GM23338 (cell line): ENCODE data around the gene TSC2. TPM values are rescaled to one million over a fixed set of nuclear protein-coding genes. Genes with fewer than 3 reads are reported as not detected.

Source experiments
- ATAC-seq: fragments of 200-7000 bp; cut with Tn5 transposase; 3 replicates; pipeline ENCODE4 v1.9.1; 2020
- DNase-seq: peaks from one replicate; pipeline ENCODE4 v3.0.0-alpha.2; 2015; ENCODE audit warnings: low spot score
- H2AFZ ChIP-seq: fragments of 200-600 bp; sonication (generic); 2 replicates; pipeline ENCODE4 v1.8.0; 2016; ENCODE audit warnings: antibody characterized with exemption, mild to moderate bottlenecking, moderate library complexity
- H3F3A ChIP-seq: fragments of 200-600 bp; sonication (generic); replicated peaks from 2 replicates; pipeline ENCODE4 v1.8.0; 2017; ENCODE audit warnings: antibody characterized with exemption, mixed run types, low read depth
- H3K27ac ChIP-seq: fragments of 200-600 bp; sonication (generic); 2 replicates; pipeline ENCODE4 v1.6.1; 2016; ENCODE audit warnings: low read depth
- H3K27me3 ChIP-seq: fragments of 200-600 bp; sonication (generic); 2 replicates; pipeline ENCODE4 v1.8.0; 2016; ENCODE audit warnings: mild to moderate bottlenecking, mixed run types, moderate library complexity; ENCODE audit not compliant: insufficient read depth
- H3K36me3 ChIP-seq: fragments of 200-600 bp; sonication (generic); 2 replicates; pipeline ENCODE4 v1.8.0; 2016; ENCODE audit warnings: mild to moderate bottlenecking; ENCODE audit not compliant: insufficient read depth
- H3K4me1 ChIP-seq: fragments of 200-600 bp; sonication (generic); 2 replicates; pipeline ENCODE4 v1.8.0; 2016; ENCODE audit warnings: mild to moderate bottlenecking, moderate library complexity; ENCODE audit not compliant: insufficient read depth
- H3K4me2 ChIP-seq: fragments of 200-600 bp; sonication (generic); 2 replicates; pipeline ENCODE4 v1.7.1; 2017; ENCODE audit warnings: mixed run types
- H3K4me3 ChIP-seq: fragments of 200-600 bp; sonication (generic); 2 replicates; pipeline ENCODE4 v1.6.1; 2016; ENCODE audit warnings: mixed run types
- H3K79me2 ChIP-seq: fragments of 200-600 bp; sonication (generic); replicated peaks from 2 replicates; pipeline ENCODE4 v1.8.0; 2017; ENCODE audit warnings: mild to moderate bottlenecking; ENCODE audit not compliant: insufficient read depth
- H3K9me2 ChIP-seq: fragments of 200-600 bp; sonication (generic); 2 replicates; pipeline ENCODE4 v1.8.0; 2017; ENCODE audit not compliant: insufficient read depth
- H4K20me1 ChIP-seq: fragments of 200-600 bp; sonication (generic); replicated peaks from 2 replicates; pipeline ENCODE4 v1.8.0; 2017; ENCODE audit warnings: mild to moderate bottlenecking; ENCODE audit not compliant: insufficient read depth
- H3K27ac Mint-ChIP-seq: 2 replicates; pipeline ENCODE4 v1.8.0; 2020; ENCODE audit warnings: inconsistent platforms, mild to moderate bottlenecking, moderate library complexity, mixed read lengths
- H3K27me3 Mint-ChIP-seq: 3 replicates; pipeline ENCODE4 v1.8.0; 2022; ENCODE audit warnings: low read depth, mild to moderate bottlenecking, moderate library complexity, mixed read lengths, inconsistent platforms; ENCODE audit not compliant: insufficient read depth, poor library complexity
- H3K36me3 Mint-ChIP-seq: 3 replicates; pipeline ENCODE4 v1.8.0; 2021; ENCODE audit warnings: low read depth, mild to moderate bottlenecking, inconsistent platforms, moderate library complexity, mixed read lengths
- H3K4me1 Mint-ChIP-seq: 3 replicates; pipeline ENCODE4 v1.8.0; 2020; ENCODE audit warnings: mild to moderate bottlenecking, inconsistent platforms, mixed read lengths
- H3K4me3 Mint-ChIP-seq: 3 replicates; pipeline ENCODE4 v1.8.0; 2021; ENCODE audit warnings: moderate library complexity, mild to moderate bottlenecking, inconsistent platforms, mixed read lengths
- H3K9me3 Mint-ChIP-seq: 3 replicates; pipeline ENCODE4 v1.8.0; 2020; ENCODE audit warnings: moderate library complexity, mild to moderate bottlenecking, inconsistent platforms, mixed read lengths
- CREB1 ChIP-seq: fragments of 250-450 bp; sonication (Bioruptor Pico); IDR thresholded peaks from 2 replicates; pipeline ENCODE4 v1.5.0; 2020; ENCODE audit warnings: low read depth, mild to moderate bottlenecking, moderate library complexity
- EZH2 ChIP-seq: fragments of 200-600 bp; sonication (generic); IDR thresholded peaks from one replicate; pipeline ENCODE4 v1.8.0; 2017; ENCODE audit warnings: antibody characterized with exemption, mild to moderate bottlenecking, low read depth; ENCODE audit not compliant: unreplicated experiment
- EZH2phosphoT487 ChIP-seq: fragments of 200-600 bp; sonication (generic); IDR thresholded peaks from one replicate; pipeline ENCODE4 v1.8.1; 2018; ENCODE audit warnings: antibody characterized with exemption; ENCODE audit not compliant: unreplicated experiment
- JUNB ChIP-seq: IDR thresholded peaks from one replicate; pipeline ENCODE4 v1.6.1; 2016; ENCODE audit warnings: antibody characterized with exemption; ENCODE audit not compliant: unreplicated experiment
- NANOG ChIP-seq: IDR thresholded peaks from 2 replicates; pipeline ENCODE4 v1.6.1; 2016; ENCODE audit warnings: antibody characterized with exemption, borderline replicate concordance
- POLR2AphosphoS5 ChIP-seq: IDR thresholded peaks from 2 replicates; pipeline ENCODE4 v1.6.1; 2016; ENCODE audit warnings: antibody characterized with exemption, low read depth
- REST ChIP-seq: IDR thresholded peaks from one replicate; pipeline ENCODE4 v1.6.1; 2018; ENCODE audit warnings: antibody characterized with exemption; ENCODE audit not compliant: unreplicated experiment
- STAT1 ChIP-seq: IDR thresholded peaks from one replicate; pipeline ENCODE4 v1.6.1; 2016; ENCODE audit warnings: antibody characterized with exemption; ENCODE audit not compliant: unreplicated experiment
- ZNF114 ChIP-seq: fragments of 250-450 bp; sonication (Bioruptor Pico); IDR thresholded peaks from 2 replicates; pipeline ENCODE4 v1.5.0; 2020; ENCODE audit warnings: mild to moderate bottlenecking, moderate library complexity
- ZNF331 ChIP-seq: fragments of 250-450 bp; sonication (Bioruptor Pico); IDR thresholded peaks from 2 replicates; pipeline ENCODE4 v1.5.0; 2020; ENCODE audit warnings: low read depth, mild to moderate bottlenecking, moderate library complexity
- polyA plus RNA-seq: library from polyadenylated mRNA; unstranded; fragments of >200 nt; fragmentation: Nextera tagmentation; extraction: Ambion mirVana; gene quantifications from 2 replicates; pipeline ENCODE4 v1.2.1, GENCODE V29; 2016
- total RNA-seq: library from RNA; depleted of rRNA; stranded (reverse); fragments of >200 nt; shearing (Covaris generic); gene quantifications from 2 replicates; pipeline ENCODE4 v1.2.3, GENCODE V29; 2014
- TF ChIP-seq, protein P1 (sequence below), 2 experiments: fragments of 200-600 bp in 1 of 2; sonication (generic) in 1 of 2; conservative IDR thresholded peaks; 2 replicates each; pipeline versions ENCODE4 v1.5.1 to v1.6.1; 2016 to 2017; ENCODE audit warnings: antibody characterized with exemption in 2 of 2, low read depth in 2 of 2, mild to moderate bottlenecking in 2 of 2, moderate library complexity in 1 of 2
- TF ChIP-seq, protein P2 (sequence below): fragments of 250-450 bp; sonication (Bioruptor Pico); IDR thresholded peaks from 2 replicates; pipeline ENCODE4 v1.5.0; 2020; ENCODE audit warnings: mild to moderate bottlenecking, moderate library complexity

The TSC2 gene
- total and polyA plus RNA-seq, 2 experiments from 2014 or later = 40.5 to 93.0 TPM

DNA sequence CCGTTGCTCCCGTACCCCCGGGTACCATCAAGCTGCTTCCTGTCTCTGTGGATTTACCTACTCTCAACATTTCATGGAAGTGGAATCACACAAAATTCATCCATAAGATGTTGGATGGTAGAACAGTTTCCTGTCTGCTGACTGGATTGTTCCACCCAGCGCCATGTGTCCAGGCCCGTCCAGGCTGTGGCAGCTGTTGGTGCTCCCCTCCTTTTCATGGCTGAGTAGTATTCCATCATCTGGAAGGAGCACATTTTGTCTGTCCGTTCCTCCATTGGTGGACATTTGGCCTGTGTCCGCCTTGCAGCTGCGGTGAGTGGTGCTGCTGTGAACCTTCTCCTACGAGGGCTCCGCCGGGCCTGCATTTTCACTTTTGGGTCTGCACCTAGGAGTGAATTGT is 18.4 kb downstream of the TSC2 start:
- DNase-seq = no peak
- Histone ChIP-seq H3K4me2 (no peak overlapping the region), H2AFZ (no peak overlapping the region), H4K20me1 (no peaks in the 10 kb centered on the region), H3F3A (no peaks in the 10 kb centered on the region), H3K79me2 (no peaks in the 10 kb centered on the region), H3K36me3 (0 out of 2 replicates have a peak, but pooled peaks cover 8% of the 10 kb centered on the region), H3K4me1 (no peaks in the 10 kb centered on the region), H3K27me3 (no peaks in the 10 kb centered on the region), H3K9me2 (no peaks in the 10 kb centered on the region), H3K27ac (no peak overlapping the region), H3K4me3 (no peak overlapping the region)
- Mint-ChIP-seq H3K27ac (no peak overlapping the region), H3K27me3 (peaks cover 7% of the 10 kb centered on the region), H3K9me3 (no peaks in the 10 kb centered on the region), H3K36me3 (peaks cover 19% of the 10 kb centered on the region), H3K4me1 (no peaks in the 10 kb centered on the region), H3K4me3 (no peak overlapping the region)
- TF ChIP-seq JUNB = no peak
- TF ChIP-seq EZH2phosphoT487 = no peak
- TF ChIP-seq STAT1 = no peak
- TF ChIP-seq CREB1 (CRISPR knock-in tag) = no peak
- TF ChIP-seq ZNF114 (CRISPR knock-in tag) = no peak
- TF ChIP-seq POLR2AphosphoS5 = no peak
- no peak for TF ChIP-seq NANOG
- no peak for TF ChIP-seq ZNF331 (CRISPR knock-in tag)
- TF ChIP-seq, protein P1, sequence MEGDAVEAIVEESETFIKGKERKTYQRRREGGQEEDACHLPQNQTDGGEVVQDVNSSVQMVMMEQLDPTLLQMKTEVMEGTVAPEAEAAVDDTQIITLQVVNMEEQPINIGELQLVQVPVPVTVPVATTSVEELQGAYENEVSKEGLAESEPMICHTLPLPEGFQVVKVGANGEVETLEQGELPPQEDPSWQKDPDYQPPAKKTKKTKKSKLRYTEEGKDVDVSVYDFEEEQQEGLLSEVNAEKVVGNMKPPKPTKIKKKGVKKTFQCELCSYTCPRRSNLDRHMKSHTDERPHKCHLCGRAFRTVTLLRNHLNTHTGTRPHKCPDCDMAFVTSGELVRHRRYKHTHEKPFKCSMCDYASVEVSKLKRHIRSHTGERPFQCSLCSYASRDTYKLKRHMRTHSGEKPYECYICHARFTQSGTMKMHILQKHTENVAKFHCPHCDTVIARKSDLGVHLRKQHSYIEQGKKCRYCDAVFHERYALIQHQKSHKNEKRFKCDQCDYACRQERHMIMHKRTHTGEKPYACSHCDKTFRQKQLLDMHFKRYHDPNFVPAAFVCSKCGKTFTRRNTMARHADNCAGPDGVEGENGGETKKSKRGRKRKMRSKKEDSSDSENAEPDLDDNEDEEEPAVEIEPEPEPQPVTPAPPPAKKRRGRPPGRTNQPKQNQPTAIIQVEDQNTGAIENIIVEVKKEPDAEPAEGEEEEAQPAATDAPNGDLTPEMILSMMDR (conservative IDR thresholded peaks at IDR 0.05; ENCODE audit: low read depth in 2 of 2) = no peak
- no peak for TF ChIP-seq EZH2
- TF ChIP-seq, protein P2, sequence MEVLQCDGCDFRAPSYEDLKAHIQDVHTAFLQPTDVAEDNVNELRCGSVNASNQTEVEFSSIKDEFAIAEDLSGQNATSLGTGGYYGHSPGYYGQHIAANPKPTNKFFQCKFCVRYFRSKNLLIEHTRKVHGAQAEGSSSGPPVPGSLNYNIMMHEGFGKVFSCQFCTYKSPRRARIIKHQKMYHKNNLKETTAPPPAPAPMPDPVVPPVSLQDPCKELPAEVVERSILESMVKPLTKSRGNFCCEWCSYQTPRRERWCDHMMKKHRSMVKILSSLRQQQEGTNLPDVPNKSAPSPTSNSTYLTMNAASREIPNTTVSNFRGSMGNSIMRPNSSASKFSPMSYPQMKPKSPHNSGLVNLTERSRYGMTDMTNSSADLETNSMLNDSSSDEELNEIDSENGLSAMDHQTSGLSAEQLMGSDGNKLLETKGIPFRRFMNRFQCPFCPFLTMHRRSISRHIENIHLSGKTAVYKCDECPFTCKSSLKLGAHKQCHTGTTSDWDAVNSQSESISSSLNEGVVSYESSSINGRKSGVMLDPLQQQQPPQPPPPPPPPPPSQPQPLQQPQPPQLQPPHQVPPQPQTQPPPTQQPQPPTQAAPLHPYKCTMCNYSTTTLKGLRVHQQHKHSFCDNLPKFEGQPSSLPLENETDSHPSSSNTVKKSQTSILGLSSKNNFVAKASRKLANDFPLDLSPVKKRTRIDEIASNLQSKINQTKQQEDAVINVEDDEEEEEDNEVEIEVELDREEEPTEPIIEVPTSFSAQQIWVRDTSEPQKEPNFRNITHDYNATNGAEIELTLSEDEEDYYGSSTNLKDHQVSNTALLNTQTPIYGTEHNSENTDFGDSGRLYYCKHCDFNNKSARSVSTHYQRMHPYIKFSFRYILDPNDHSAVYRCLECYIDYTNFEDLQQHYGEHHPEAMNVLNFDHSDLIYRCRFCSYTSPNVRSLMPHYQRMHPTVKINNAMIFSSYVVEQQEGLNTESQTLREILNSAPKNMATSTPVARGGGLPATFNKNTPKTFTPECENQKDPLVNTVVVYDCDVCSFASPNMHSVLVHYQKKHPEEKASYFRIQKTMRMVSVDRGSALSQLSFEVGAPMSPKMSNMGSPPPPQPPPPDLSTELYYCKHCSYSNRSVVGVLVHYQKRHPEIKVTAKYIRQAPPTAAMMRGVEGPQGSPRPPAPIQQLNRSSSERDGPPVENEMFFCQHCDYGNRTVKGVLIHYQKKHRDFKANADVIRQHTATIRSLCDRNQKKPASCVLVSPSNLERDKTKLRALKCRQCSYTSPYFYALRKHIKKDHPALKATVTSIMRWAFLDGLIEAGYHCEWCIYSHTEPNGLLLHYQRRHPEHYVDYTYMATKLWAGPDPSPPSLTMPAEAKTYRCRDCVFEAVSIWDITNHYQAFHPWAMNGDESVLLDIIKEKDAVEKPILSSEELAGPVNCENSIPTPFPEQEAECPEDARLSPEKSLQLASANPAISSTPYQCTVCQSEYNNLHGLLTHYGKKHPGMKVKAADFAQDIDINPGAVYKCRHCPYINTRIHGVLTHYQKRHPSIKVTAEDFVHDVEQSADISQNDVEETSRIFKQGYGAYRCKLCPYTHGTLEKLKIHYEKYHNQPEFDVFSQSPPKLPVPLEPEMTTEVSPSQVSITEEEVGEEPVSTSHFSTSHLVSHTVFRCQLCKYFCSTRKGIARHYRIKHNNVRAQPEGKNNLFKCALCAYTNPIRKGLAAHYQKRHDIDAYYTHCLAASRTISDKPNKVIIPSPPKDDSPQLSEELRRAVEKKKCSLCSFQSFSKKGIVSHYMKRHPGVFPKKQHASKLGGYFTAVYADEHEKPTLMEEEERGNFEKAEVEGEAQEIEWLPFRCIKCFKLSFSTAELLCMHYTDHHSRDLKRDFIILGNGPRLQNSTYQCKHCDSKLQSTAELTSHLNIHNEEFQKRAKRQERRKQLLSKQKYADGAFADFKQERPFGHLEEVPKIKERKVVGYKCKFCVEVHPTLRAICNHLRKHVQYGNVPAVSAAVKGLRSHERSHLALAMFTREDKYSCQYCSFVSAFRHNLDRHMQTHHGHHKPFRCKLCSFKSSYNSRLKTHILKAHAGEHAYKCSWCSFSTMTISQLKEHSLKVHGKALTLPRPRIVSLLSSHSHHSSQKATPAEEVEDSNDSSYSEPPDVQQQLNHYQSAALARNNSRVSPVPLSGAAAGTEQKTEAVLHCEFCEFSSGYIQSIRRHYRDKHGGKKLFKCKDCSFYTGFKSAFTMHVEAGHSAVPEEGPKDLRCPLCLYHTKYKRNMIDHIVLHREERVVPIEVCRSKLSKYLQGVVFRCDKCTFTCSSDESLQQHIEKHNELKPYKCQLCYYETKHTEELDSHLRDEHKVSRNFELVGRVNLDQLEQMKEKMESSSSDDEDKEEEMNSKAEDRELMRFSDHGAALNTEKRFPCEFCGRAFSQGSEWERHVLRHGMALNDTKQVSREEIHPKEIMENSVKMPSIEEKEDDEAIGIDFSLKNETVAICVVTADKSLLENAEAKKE (CRISPR knock-in tag) = no peak
- TF ChIP-seq REST = no peak
- ATAC-seq = no peak
